Common myeloid progenitor, CD34-positive (primary cell): ENCODE results near the gene TCEA3.

ENCODE experiments used
- CTCF ChIA-PET: fragments of 350-600 bp; sonication (Branson Sonifier 250); formaldehyde crosslinking; loops from one replicate; lab custom pipeline; 2021; ENCODE audit warnings: antibody characterized with exemption; lab: Charles Lee
- POLR2A ChIA-PET: fragments of 350-600 bp; sonication (Branson Sonifier 250); formaldehyde crosslinking; loops from one replicate; lab custom pipeline; 2021; ENCODE audit warnings: antibody characterized with exemption; lab: Charles Lee
- DNase-seq, 3 donors: peaks; one replicate each; pipeline versions ENCODE4 v3.0.0 to v3.0.0-alpha.2; 2013
- H3K27ac ChIP-seq, 2 experiments: 1 replicate in 1 of 2; 2 replicates in 1 of 2; pipeline ENCODE4 v1.7.0; 2013; ENCODE audit warnings: inconsistent platforms in 2 of 2, low read length in 2 of 2, mild to moderate bottlenecking in 2 of 2, low read depth in 1 of 2, moderate library complexity in 1 of 2; ENCODE audit not compliant: severe bottlenecking in 2 of 2, insufficient read depth in 1 of 2, poor library complexity in 1 of 2
- H3K27me3 ChIP-seq, 5 experiments: replicated peaks in 2 of 5; 1 replicate in 3 of 5; 2 replicates in 2 of 5; pipeline versions ENCODE4 v1.6.1 to v1.7.0; 2013; ENCODE audit warnings: low read length in 4 of 5, mild to moderate bottlenecking in 2 of 5, moderate library complexity in 2 of 5, inconsistent platforms in 1 of 5; ENCODE audit not compliant: insufficient read depth in 5 of 5, control insufficient read depth in 4 of 5
- H3K36me3 ChIP-seq, 4 experiments: 1 replicate in 2 of 4; 2 replicates in 2 of 4; pipeline versions ENCODE4 v1.6.1 to v1.7.0; 2013; ENCODE audit warnings: low read length in 3 of 4, control low read depth in 1 of 4, mild to moderate bottlenecking in 1 of 4; ENCODE audit not compliant: control insufficient read depth in 4 of 4, insufficient read depth in 4 of 4
- H3K4me1 ChIP-seq, 4 experiments: 1 replicate in 3 of 4; 2 replicates in 1 of 4; pipeline versions ENCODE4 v1.6.1 to v1.7.1; 2013; ENCODE audit warnings: low read length in 3 of 4, mild to moderate bottlenecking in 3 of 4, control low read depth in 1 of 4, inconsistent platforms in 1 of 4, moderate library complexity in 1 of 4; ENCODE audit not compliant: control insufficient read depth in 4 of 4, insufficient read depth in 4 of 4; ENCODE audit errors: control extremely low read depth in 1 of 4
- H3K4me3 ChIP-seq, 7 experiments: 1 replicate in 4 of 7; 2 replicates in 3 of 7; pipeline versions ENCODE4 v1.5.1 to v1.7.0; 2013; ENCODE audit warnings: mild to moderate bottlenecking in 7 of 7, low read length in 6 of 7, moderate library complexity in 6 of 7, inconsistent platforms in 2 of 7, low read depth in 2 of 7, control low read depth in 1 of 7; ENCODE audit not compliant: insufficient read depth in 4 of 7, control insufficient read depth in 1 of 7; ENCODE audit errors: extremely low read depth in 1 of 7
- H3K9me3 ChIP-seq, 5 experiments: 1 replicate in 4 of 5; 2 replicates in 1 of 5; pipeline versions ENCODE4 v1.6.1 to v1.7.1; 2013; ENCODE audit warnings: low read length in 4 of 5, mild to moderate bottlenecking in 2 of 5, inconsistent platforms in 1 of 5, low read depth in 1 of 5, moderate library complexity in 1 of 5; ENCODE audit not compliant: control insufficient read depth in 4 of 5, insufficient read depth in 2 of 5; ENCODE audit errors: control extremely low read depth in 1 of 5
- WGBS: methylation state at CpG from one replicate; pipeline ENCODE4 v1.1.5; 2013; ENCODE audit not compliant: insufficient coverage; 5-methylcytosine and 5-hydroxymethylcytosine counted together

The TCEA3 gene

GRCh38 chr1:23437355-23437664, 12.8 kb upstream of the TCEA3 start:
- H3K36me3 ChIP-seq: no peaks in the 10 kb centered on the region
- peaks cover 0 to 6% (median 0%) of the 10 kb centered on the region in 5 experiments for H3K27me3 ChIP-seq
- no peaks in the 10 kb centered on the region for H3K9me3 ChIP-seq
- H3K4me3 ChIP-seq: no peak overlapping the region
- no peak overlapping the region for H3K27ac ChIP-seq
- DNase-seq: no peak
- H3K4me1 ChIP-seq: peaks cover 0 to 2% (median 0%) of the 10 kb centered on the region in 4 experiments
- 95% methylated on average over 13 of the region's 13 CpGs for WGBS
- ChIA-PET POLR2A (no interaction called here), CTCF (no interaction called here)

GRCh38 chr1:23436520-23437354, 12.2 kb upstream of the TCEA3 start:
- Histone ChIP-seq H3K27ac (no peak overlapping the region), H3K9me3 (no peaks in the 10 kb centered on the region), H3K4me3 (peak overlapping the region in 3 of 7 experiments; percentile 4 to 38 (median 15)), H3K4me1 (peaks cover 0 to 2% (median 0%) of the 10 kb centered on the region in 4 experiments), H3K36me3 (no peaks in the 10 kb centered on the region), H3K27me3 (peaks cover 0 to 5% (median 0%) of the 10 kb centered on the region in 5 experiments)
- peak; percentile 30 to 40 (median 33) for DNase-seq
- ChIA-PET POLR2A (no interaction called here), CTCF (interaction anchor here (2.0 kb wide), 1 partner anchor 14 kb away, joined by 4 read pairs; no protein-coding TSS in a partner anchor)
- WGBS: 72% methylated on average over 37 of the region's 49 CpGs

DNA sequence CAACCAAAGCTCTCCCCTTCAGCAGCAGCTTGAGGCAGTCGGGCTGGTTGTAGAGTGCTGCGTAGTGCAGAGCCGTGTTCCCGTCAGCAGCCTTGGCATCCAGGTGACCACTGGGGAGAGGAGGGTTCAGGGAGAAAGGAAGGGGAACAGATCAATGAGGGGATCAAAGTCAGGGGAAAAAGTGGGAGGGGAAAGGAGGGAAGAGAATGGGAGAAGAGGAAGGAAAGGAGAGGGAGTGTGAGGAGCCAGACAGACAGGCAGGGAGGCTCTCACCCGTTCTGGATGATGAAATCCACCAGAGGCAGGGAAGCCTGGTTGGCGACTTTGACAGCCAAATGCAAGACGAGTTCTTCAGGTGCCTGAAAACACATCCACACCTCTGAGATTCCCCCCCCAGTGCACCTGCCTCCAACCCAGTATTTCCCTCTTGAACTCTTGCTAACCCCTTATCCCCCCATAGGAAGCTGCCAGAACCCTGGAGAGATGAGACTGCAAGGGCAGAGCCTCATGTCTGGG, 9.8 kb upstream of the TCEA3 start:
- Histone ChIP-seq H3K9me3 (no peaks in the 10 kb centered on the region), H3K4me3 (no peak overlapping the region), H3K27me3 (peaks cover 0 to 7% (median under 1%) of the 10 kb centered on the region in 5 experiments), H3K4me1 (peaks cover 0 to 2% (median 0%) of the 10 kb centered on the region in 4 experiments), H3K36me3 (no peaks in the 10 kb centered on the region), H3K27ac (no peak overlapping the region)
- no peak for DNase-seq
- ChIA-PET CTCF (interaction anchor here (1.2 kb wide), 1 partner anchor 12 kb away, joined by 5 read pairs; no protein-coding TSS in a partner anchor), POLR2A (interaction anchor here (0.6 kb wide), 1 partner anchor 200 kb away, joined by 6 read pairs; no protein-coding TSS in a partner anchor)
- 92% methylated on average over 4 of the region's 7 CpGs for WGBS

GRCh38 chr1:23433122-23433521, 8.6 kb upstream of the TCEA3 start:
- Histone ChIP-seq H3K9me3 (peaks cover 0 to under 1% (median 0%) of the 10 kb centered on the region in 5 experiments), H3K36me3 (no peaks in the 10 kb centered on the region), H3K4me1 (peaks cover 0 to 2% (median 0%) of the 10 kb centered on the region in 4 experiments), H3K27me3 (peaks cover 0 to 9% (median 3%) of the 10 kb centered on the region in 5 experiments), H3K27ac (no peak overlapping the region), H3K4me3 (no peak overlapping the region)
- POLR2A ChIA-PET: no interaction called here
- CTCF ChIA-PET: interaction anchor here (0.6 to 1.2 kb wide), 2 partner anchors 11 to 222 kb away, joined by 3 to 5 read pairs; no protein-coding TSS in a partner anchor
- WGBS: 96% methylated on average over 5 of the region's 10 CpGs
- no peak for DNase-seq

DNA sequence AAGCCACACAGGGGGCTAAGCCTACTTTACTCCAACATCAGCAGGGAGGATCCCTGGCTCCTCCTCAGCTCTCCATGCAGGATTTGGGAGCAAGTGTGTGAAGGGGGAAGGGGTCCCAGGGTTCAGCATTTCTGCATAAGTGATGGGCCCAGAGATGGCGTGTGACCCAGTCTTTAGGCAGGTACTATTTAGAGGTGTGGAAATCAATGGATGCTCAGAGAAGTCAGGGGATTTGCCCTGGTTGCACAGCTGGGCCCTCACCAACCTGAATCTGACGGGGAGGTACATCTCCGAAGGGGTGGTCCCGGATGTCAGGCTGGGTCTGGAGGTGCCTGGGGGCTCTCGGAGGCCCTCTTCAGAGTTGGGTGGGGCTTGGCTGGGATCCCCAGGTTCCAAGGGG, 6.9 kb upstream of the TCEA3 start:
- WGBS: 100% methylated on average over 5 of the region's 5 CpGs
- H3K27me3 ChIP-seq: peaks cover 4 to 19% (median 11%) of the 10 kb centered on the region in 5 experiments
- no peak for DNase-seq
- POLR2A ChIA-PET: no interaction called here
- H3K4me1 ChIP-seq: peaks cover 0 to 2% (median 0%) of the 10 kb centered on the region in 4 experiments
- no peak overlapping the region for H3K27ac ChIP-seq
- peaks cover 0 to 2% (median 0%) of the 10 kb centered on the region in 5 experiments for H3K9me3 ChIP-seq
- H3K4me3 ChIP-seq: no peak overlapping the region
- CTCF ChIA-PET: interaction anchor here (1.9 kb wide), 1 partner anchor 27 kb away, joined by 4 read pairs; no protein-coding TSS in a partner anchor
- no peaks in the 10 kb centered on the region for H3K36me3 ChIP-seq

DNA sequence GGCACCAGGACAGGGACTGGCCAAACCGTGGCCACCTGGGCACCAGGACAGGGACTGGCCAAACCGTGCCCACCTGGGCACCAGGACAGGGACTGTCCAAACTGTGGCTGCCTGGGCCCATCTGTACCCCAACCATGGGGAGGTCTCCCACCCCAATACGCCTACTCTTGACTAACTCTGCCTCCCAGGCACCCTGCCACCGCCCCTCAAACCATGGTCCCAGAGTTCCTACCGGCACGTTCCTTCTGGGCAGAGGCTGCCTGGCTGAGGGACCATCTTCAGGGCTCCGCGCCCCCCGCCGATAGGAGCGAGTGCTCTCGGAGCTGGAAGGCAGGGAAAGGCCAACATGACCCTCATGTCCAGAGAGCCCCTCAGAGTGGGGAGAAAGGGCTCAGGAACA, 6.3 kb upstream of the TCEA3 start:
- WGBS: 92% methylated on average over 11 of the region's 12 CpGs
- ChIA-PET POLR2A (no interaction called here), CTCF (interaction anchor here (1.9 kb wide), 1 partner anchor 27 kb away, joined by 4 read pairs; no protein-coding TSS in a partner anchor)
- no peak for DNase-seq
- Histone ChIP-seq H3K4me1 (no peaks in the 10 kb centered on the region), H3K4me3 (no peak overlapping the region), H3K27me3 (peaks cover 4 to 24% (median 13%) of the 10 kb centered on the region in 5 experiments), H3K27ac (no peak overlapping the region), H3K9me3 (peaks cover 0 to 2% (median 0%) of the 10 kb centered on the region in 5 experiments), H3K36me3 (no peaks in the 10 kb centered on the region)
